Skeletal muscle tissue (tissue), 4 donors: ENCODE results near the gene SFT2D3. TPM values are rescaled to one million over a fixed set of nuclear protein-coding genes. Genes with fewer than 3 reads are reported as not detected.

Source experiments
- H3K27ac ChIP-seq: one replicate; pipeline ENCODE4 v1.7.0; 2013; ENCODE audit warnings: mild to moderate bottlenecking, low read depth, low read length, inconsistent platforms
- H3K27me3 ChIP-seq, 3 donors: one replicate each; pipeline ENCODE4 v1.7.0; 2013; ENCODE audit warnings: low read length in 3 of 3; ENCODE audit not compliant: control insufficient read depth in 3 of 3, insufficient read depth in 3 of 3
- H3K36me3 ChIP-seq, 3 donors: one replicate each; pipeline ENCODE4 v1.7.0; 2013; ENCODE audit warnings: low read length in 3 of 3; ENCODE audit not compliant: control insufficient read depth in 3 of 3, insufficient read depth in 3 of 3
- H3K4me1 ChIP-seq, 3 donors: one replicate each; pipeline ENCODE4 v1.7.0; 2013; ENCODE audit warnings: low read length in 3 of 3, mild to moderate bottlenecking in 3 of 3; ENCODE audit not compliant: control insufficient read depth in 3 of 3, insufficient read depth in 3 of 3
- H3K4me3 ChIP-seq, 3 donors: one replicate each; pipeline ENCODE4 v1.7.0; 2013; ENCODE audit warnings: low read length in 3 of 3
- H3K9ac ChIP-seq, 3 donors: one replicate each; pipeline ENCODE4 v1.7.0; 2013; ENCODE audit warnings: low read length in 3 of 3, mild to moderate bottlenecking in 3 of 3, moderate library complexity in 2 of 3, low read depth in 1 of 3
- H3K9me3 ChIP-seq, 3 donors: one replicate each; pipeline ENCODE4 v1.7.0; 2013; ENCODE audit warnings: low read length in 3 of 3; ENCODE audit not compliant: control insufficient read depth in 3 of 3
- total RNA-seq: library from RNA; depleted of rRNA; stranded (reverse); fragments of >200 nt; gene quantifications from one replicate; pipeline ENCODE4 v1.2.3, GENCODE V29; 2014
- donor health status: Osteomylitis.

Gene SFT2D3
- total RNA-seq, 1 donor from 2014 or later, result 7.8 TPM

GRCh38 chr2:127706215-127706990, 5.1 kb downstream of the SFT2D3 start:
- H3K4me1 ChIP-seq, result peaks cover 14 to 23% (median 23%) of the 10 kb centered on the region in 3 donors
- peaks cover 33 to 52% (median 35%) of the 10 kb centered on the region in 3 donors for H3K36me3 ChIP-seq
- no peak overlapping the region for H3K9ac ChIP-seq
- H3K9me3 ChIP-seq, result no peaks in the 10 kb centered on the region
- no peaks in the 10 kb centered on the region for H3K27me3 ChIP-seq
- no peak overlapping the region for H3K27ac ChIP-seq
- H3K4me3 ChIP-seq, result no peak overlapping the region

DNA sequence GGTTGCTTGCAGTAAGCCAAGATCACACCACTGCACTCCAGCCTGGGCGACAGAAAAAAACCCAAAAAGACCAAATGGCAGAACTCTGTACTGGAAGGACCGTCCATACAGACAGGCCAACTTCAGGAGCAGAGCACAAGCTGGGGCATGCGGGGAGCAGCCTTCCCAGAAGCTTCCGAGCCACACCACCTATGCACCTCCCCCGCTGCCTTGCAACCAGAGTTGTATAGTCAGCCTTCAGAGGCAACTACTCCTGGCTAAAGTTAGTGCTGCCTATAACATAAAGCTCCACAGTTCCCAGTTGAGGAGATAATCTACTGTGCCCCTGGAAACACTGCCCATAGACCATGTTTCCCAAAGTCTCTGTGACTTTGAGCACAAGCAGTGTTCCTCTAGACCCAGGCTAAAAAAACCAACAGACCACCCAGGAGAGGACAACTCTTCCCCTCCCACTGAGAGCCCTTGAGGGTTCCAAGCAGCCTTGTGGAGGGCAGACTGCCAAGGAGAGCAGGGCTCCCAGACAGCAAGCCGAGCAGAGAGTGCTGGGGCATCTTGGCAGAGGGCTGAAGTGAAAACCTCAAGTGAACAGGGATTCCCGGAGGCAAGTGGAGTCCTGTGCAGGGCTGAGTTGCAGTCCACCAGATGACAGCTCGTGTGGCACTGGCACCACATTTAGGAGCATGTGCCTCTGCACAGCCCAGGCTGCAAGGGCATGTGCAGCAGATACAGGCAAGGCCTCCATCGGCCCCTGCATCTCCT, 6.8 kb downstream of the SFT2D3 start:
- no peaks in the 10 kb centered on the region for H3K9me3 ChIP-seq
- H3K4me3 ChIP-seq, result no peak overlapping the region
- no peaks in the 10 kb centered on the region for H3K27me3 ChIP-seq
- peak overlapping the region in 1 of 3 donors; percentile 3 for H3K9ac ChIP-seq
- H3K36me3 ChIP-seq, result peaks cover 33 to 52% (median 35%) of the 10 kb centered on the region in 3 donors
- H3K27ac ChIP-seq, result no peak overlapping the region
- peaks cover 7 to 18% (median 18%) of the 10 kb centered on the region in 3 donors for H3K4me1 ChIP-seq

DNA sequence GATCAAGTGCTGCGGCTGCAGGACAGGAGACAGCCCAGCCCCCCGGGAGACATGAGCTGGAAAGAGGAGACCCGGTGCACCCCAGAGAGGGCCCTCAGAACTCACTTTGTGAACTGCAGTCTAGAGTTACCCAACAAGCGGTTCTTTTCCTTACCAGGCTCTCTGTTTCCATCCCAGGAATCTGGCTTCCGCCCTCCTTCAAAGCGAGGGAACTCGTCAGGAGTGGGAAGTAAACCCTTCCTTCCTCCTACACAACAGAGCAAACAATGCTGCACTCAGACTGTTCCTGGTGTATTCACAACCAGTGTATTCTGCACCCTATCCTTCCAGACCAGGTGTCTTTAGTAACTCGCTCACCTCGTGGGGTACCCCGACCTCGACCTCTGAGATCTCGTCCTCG, 8.0 kb downstream of the SFT2D3 start:
- Histone ChIP-seq H3K4me3 (no peak overlapping the region), H3K9me3 (no peaks in the 10 kb centered on the region), H3K27me3 (no peaks in the 10 kb centered on the region), H3K27ac (no peak overlapping the region), H3K4me1 (peaks cover 2 to 10% (median 10%) of the 10 kb centered on the region in 3 donors), H3K36me3 (peaks cover 38 to 48% (median 41%) of the 10 kb centered on the region in 3 donors), H3K9ac (no peak overlapping the region)

DNA sequence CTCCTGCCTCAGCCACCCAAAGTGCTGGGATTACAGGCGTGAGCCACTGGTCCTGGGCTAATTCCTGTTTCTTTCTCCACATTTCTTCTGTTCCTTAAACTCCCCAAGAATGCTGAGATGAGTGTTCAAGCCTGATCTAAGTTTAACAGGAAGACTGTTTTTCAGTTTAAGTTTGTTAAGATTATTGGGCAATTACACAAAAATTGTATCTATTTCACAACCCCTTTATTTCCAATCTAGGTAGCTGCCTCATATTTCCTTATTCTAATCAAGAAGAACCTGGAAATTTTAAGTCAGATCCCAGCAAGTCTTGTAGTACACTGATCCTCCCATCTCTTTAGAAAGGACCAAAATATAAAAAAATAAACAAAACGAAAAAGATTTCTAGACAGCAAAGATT, 11.7 kb downstream of the SFT2D3 start:
- Histone ChIP-seq H3K27me3 (no peaks in the 10 kb centered on the region), H3K4me1 (peaks cover 2 to 7% (median 3%) of the 10 kb centered on the region in 3 donors), H3K9me3 (no peaks in the 10 kb centered on the region), H3K9ac (no peak overlapping the region), H3K36me3 (peaks cover 35 to 38% (median 36%) of the 10 kb centered on the region in 3 donors), H3K4me3 (no peak overlapping the region), H3K27ac (no peak overlapping the region)

GRCh38 chr2:127713562-127713961, 12.3 kb downstream of the SFT2D3 start:
- no peaks in the 10 kb centered on the region for H3K9me3 ChIP-seq
- peaks cover 0 to 5% (median 3%) of the 10 kb centered on the region in 3 donors for H3K4me1 ChIP-seq
- H3K27me3 ChIP-seq, result no peaks in the 10 kb centered on the region
- no peak overlapping the region for H3K4me3 ChIP-seq
- peaks cover 30 to 32% (median 30%) of the 10 kb centered on the region in 3 donors for H3K36me3 ChIP-seq
- H3K27ac ChIP-seq, result no peak overlapping the region
- no peak overlapping the region for H3K9ac ChIP-seq

DNA sequence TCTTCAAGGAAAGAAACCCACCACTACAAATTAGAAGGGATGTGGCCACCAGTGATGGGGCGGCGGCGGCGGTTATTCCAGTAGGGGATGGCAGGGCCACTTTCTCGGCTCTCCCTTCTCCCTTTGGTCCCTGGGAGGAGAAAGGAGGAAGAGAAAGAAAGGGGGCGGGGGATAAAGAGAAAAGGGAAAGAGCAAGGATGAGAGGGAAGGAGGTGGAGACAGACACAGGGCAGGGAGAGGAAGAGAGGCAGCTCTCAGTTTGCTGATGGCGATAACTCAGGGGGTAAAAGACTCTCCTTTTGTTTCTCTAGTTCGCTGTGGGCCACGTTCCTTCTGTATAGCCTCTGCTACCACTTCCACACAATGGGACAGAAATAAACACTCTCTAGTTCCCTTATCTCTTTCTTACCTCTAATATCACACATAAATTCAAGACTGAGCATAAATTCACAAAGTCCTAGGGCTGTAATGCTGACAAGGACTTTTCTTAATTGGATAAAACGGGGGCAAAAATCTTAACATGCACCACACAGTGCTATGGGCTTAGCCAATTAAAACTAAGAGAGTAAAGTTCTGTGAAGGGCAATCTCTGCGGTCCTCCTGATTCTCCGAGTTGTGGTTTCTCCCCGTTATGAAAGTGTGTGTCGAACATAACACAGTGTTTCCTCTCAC, 14.6 kb downstream of the SFT2D3 start:
- Histone ChIP-seq H3K27ac (no peak overlapping the region), H3K9ac (no peak overlapping the region), H3K9me3 (no peaks in the 10 kb centered on the region), H3K4me1 (peaks cover 0 to 3% (median 0%) of the 10 kb centered on the region in 3 donors), H3K27me3 (no peaks in the 10 kb centered on the region), H3K36me3 (peaks cover 30 to 34% (median 30%) of the 10 kb centered on the region in 3 donors), H3K4me3 (no peak overlapping the region)

DNA sequence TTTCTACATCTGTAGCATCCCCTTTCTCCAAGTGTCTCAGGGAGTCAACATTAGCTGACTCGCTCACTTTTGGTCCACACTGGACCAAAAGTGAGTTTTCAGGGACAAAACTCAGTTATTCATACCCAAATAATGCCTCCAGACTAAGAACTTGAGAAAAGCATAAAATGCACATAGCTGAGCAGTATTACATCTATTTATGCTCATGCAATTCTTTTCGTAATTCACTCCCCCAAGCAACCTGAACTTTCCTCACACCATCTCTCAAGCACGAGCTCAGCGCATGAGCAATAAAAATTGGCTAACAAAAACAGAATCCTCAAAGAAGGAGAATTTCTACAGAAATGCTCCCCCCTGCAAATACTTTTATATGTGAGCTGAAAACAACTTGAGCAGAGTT, 17.0 kb downstream of the SFT2D3 start:
- no peak overlapping the region for H3K9ac ChIP-seq
- H3K4me1 ChIP-seq, result peaks cover 6 to 12% (median 8%) of the 10 kb centered on the region in 3 donors
- no peak overlapping the region for H3K27ac ChIP-seq
- H3K9me3 ChIP-seq, result no peaks in the 10 kb centered on the region
- H3K4me3 ChIP-seq, result no peak overlapping the region
- peaks cover 30 to 42% (median 40%) of the 10 kb centered on the region in 3 donors for H3K36me3 ChIP-seq
- no peaks in the 10 kb centered on the region for H3K27me3 ChIP-seq

DNA sequence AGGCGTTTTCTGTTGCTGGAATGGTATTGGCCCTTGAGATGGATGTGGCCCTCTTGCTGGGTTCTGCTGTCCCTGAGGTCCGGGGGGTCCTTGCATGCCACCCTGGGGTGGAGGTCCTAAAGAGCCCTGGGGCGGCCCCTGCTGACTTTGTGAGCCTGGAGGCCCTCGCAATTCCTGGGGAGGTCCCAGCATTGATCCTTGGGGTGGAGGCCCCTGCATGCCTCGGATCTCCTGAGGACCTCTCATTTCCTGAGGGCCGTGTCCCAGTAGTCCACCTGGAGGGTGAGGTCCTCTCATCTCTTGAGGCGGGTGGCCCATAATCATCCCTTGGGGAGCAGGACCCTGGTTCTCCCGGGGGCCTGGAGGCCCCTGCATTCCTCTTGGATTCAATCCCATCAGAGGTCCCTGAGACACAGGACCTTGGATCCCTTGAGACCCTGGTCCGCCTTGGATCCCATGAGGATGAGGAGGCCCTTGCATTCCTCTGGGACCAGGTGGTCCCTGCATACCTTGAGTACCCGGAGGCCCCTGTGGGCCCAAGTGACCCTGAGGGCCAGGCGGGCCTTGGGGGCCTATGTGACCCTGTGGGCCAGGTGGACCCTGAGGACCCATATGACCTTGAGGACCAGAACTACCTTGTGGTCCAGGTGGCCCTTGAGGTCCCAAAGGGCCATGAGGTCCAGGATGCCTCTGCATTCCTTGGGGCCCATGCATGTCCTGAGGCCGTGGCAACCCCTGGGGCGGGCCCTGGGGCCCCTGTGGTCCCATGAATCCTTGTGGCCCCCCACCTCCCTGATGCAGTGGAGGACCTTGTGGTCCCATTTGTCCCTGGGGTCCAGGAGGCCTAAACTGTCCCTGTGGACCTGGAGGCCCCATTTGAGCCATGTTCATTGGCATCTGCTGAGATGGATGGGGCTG, 18.3 kb downstream of the SFT2D3 start:
- H3K9ac ChIP-seq, result no peak overlapping the region
- no peaks in the 10 kb centered on the region for H3K9me3 ChIP-seq
- H3K27ac ChIP-seq, result no peak overlapping the region
- H3K4me3 ChIP-seq, result no peak overlapping the region
- H3K27me3 ChIP-seq, result no peaks in the 10 kb centered on the region
- peaks cover 24 to 40% (median 37%) of the 10 kb centered on the region in 3 donors for H3K36me3 ChIP-seq
- H3K4me1 ChIP-seq, result peaks cover 9 to 18% (median 10%) of the 10 kb centered on the region in 3 donors

- Histone ChIP-seq H3K36me3 (peaks cover 20 to 40% (median 28%) of the 10 kb centered on the region in 3 donors), H3K9me3 (no peaks in the 10 kb centered on the region), H3K27ac (peak overlapping the region; percentile 52), H3K9ac (no peak overlapping the region), H3K4me3 (no peak overlapping the region), H3K27me3 (no peaks in the 10 kb centered on the region), H3K4me1 (peaks cover 9 to 18% (median 10%) of the 10 kb centered on the region in 3 donors)
Observed at GRCh38 chr2:127721311-127721977, 20.1 kb downstream of the SFT2D3 start.
